Smooth muscle cell (in vitro differentiated cells): ENCODE data around the gene EFCAB5. TPM values are rescaled to one million over a fixed set of nuclear protein-coding genes. Genes with fewer than 3 reads are reported as not detected.

Experiments used
- DNase-seq: peaks from one replicate; lab custom pipeline; 2025; ENCODE audit not compliant: unreplicated experiment; lab: John Stamatoyannopoulos, UW
- H2AFZ ChIP-seq: fragments of 200-600 bp; sonication (generic); 2 replicates; pipeline ENCODE4 v1.6.0; 2016; ENCODE audit warnings: antibody characterized with exemption, low read depth, mild to moderate bottlenecking
- H3F3A ChIP-seq: fragments of 200-600 bp; sonication (generic); 2 replicates; pipeline ENCODE4 v1.6.0; 2017; ENCODE audit warnings: antibody characterized with exemption, low read depth
- H3K27ac ChIP-seq: fragments of 200-600 bp; sonication (generic); 2 replicates; pipeline ENCODE4 v1.5.1; 2016; ENCODE audit warnings: low read depth, mild to moderate bottlenecking
- H3K27me3 ChIP-seq: fragments of 200-600 bp; sonication (generic); 2 replicates; pipeline ENCODE4 v1.6.1; 2016; ENCODE audit warnings: low read depth, mild to moderate bottlenecking
- H3K36me3 ChIP-seq: fragments of 200-600 bp; sonication (generic); 2 replicates; pipeline ENCODE4 v1.5.1; 2016; ENCODE audit warnings: low read depth
- H3K4me1 ChIP-seq: fragments of 200-600 bp; sonication (generic); 2 replicates; pipeline ENCODE4 v1.5.1; 2016; ENCODE audit warnings: low read depth
- H3K4me2 ChIP-seq: fragments of 200-600 bp; sonication (generic); 2 replicates; pipeline ENCODE4 v1.6.0; 2016; ENCODE audit warnings: mild to moderate bottlenecking
- H3K4me3 ChIP-seq: fragments of 200-600 bp; sonication (generic); 2 replicates; pipeline ENCODE4 v1.5.1; 2016; ENCODE audit warnings: mild to moderate bottlenecking
- H3K79me2 ChIP-seq: fragments of 200-600 bp; sonication (generic); 2 replicates; pipeline ENCODE4 v1.6.0; 2016; ENCODE audit warnings: low read depth, mild to moderate bottlenecking
- H3K9ac ChIP-seq: fragments of 200-600 bp; sonication (generic); 2 replicates; pipeline ENCODE4 v1.6.0; 2016; ENCODE audit warnings: low read depth
- H3K9me3 ChIP-seq: fragments of 200-600 bp; sonication (generic); replicated peaks from 2 replicates; pipeline ENCODE4 v1.5.1; 2016; ENCODE audit warnings: low read depth
- H4K20me1 ChIP-seq: fragments of 200-600 bp; sonication (generic); 2 replicates; pipeline ENCODE4 v1.6.0; 2016; ENCODE audit warnings: low read depth
- WGBS: methylation state at CpG from one replicate; pipeline ENCODE4 v1.1.7; 2016; ENCODE audit warnings: low lambda C conversion rate; 5-methylcytosine and 5-hydroxymethylcytosine counted together
- polyA plus RNA-seq: library from polyadenylated mRNA; unstranded; fragments of >200 nt; fragmentation: Nextera tagmentation; extraction: Ambion mirVana; gene quantifications from 2 replicates; pipeline ENCODE4 v1.2.1, GENCODE V29; 2016
- total RNA-seq: library from RNA; depleted of rRNA; stranded (reverse); fragments of >200 nt; gene quantifications from 2 replicates; pipeline ENCODE4 v1.2.3, GENCODE V29; 2014
- TF ChIP-seq, protein P1 (sequence below): fragments of 200-600 bp; sonication (generic); IDR thresholded peaks from 2 replicates; pipeline ENCODE4 v1.5.1; 2017; ENCODE audit warnings: borderline replicate concordance, mild to moderate bottlenecking, antibody characterized with exemption; ENCODE audit not compliant: insufficient read depth, poor library complexity, severe bottlenecking

The EFCAB5 gene
- total and polyA plus RNA-seq, 2 experiments from 2014 or later, result 0.31 TPM; not detected in 1

DNA sequence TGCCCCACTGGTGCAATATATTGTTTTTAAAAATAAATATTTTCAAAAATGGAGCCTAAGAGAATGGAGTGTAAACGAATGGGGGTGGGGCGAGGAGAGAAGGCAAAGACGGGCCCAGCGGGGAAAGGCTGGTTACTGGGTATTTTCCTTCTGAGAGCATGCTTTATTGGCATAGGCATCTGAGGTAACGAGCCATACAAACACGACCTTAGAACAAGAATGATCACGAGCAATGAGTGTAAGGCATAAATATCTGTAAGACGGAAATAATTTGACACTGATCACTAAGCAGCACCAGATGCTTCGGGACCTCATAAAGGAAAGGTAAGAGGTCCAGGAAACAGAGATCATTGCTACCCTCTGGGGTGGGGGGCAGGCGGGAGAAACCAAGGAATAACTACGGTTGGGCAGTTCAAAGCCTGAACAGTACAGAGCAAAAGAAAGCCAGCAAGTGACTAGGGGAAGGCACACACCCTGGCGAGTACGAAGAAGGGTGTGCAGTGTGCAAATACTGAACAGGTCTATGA is 12.4 kb upstream of the EFCAB5 start:
- no peaks in the 10 kb centered on the region for H3F3A ChIP-seq
- TF ChIP-seq, protein P1, sequence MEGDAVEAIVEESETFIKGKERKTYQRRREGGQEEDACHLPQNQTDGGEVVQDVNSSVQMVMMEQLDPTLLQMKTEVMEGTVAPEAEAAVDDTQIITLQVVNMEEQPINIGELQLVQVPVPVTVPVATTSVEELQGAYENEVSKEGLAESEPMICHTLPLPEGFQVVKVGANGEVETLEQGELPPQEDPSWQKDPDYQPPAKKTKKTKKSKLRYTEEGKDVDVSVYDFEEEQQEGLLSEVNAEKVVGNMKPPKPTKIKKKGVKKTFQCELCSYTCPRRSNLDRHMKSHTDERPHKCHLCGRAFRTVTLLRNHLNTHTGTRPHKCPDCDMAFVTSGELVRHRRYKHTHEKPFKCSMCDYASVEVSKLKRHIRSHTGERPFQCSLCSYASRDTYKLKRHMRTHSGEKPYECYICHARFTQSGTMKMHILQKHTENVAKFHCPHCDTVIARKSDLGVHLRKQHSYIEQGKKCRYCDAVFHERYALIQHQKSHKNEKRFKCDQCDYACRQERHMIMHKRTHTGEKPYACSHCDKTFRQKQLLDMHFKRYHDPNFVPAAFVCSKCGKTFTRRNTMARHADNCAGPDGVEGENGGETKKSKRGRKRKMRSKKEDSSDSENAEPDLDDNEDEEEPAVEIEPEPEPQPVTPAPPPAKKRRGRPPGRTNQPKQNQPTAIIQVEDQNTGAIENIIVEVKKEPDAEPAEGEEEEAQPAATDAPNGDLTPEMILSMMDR, result no peak
- H3K36me3 ChIP-seq, result no peaks in the 10 kb centered on the region
- WGBS, result under 1% methylated on average over 13 of the region's 13 CpGs
- H3K27me3 ChIP-seq, result no peaks in the 10 kb centered on the region
- H2AFZ ChIP-seq, result peak overlapping the region; percentile 93
- H3K4me3 ChIP-seq, result peak overlapping the region; percentile 85
- no peaks in the 10 kb centered on the region for H4K20me1 ChIP-seq
- DNase-seq, result no peak
- peak overlapping the region; percentile 75 for H3K9ac ChIP-seq
- peaks cover 20% of the 10 kb centered on the region for H3K4me1 ChIP-seq
- H3K79me2 ChIP-seq, result peaks cover 47% of the 10 kb centered on the region
- no peaks in the 10 kb centered on the region for H3K9me3 ChIP-seq
- peak overlapping the region; percentile 52 for H3K27ac ChIP-seq
- H3K4me2 ChIP-seq, result peak overlapping the region; percentile 91

DNA sequence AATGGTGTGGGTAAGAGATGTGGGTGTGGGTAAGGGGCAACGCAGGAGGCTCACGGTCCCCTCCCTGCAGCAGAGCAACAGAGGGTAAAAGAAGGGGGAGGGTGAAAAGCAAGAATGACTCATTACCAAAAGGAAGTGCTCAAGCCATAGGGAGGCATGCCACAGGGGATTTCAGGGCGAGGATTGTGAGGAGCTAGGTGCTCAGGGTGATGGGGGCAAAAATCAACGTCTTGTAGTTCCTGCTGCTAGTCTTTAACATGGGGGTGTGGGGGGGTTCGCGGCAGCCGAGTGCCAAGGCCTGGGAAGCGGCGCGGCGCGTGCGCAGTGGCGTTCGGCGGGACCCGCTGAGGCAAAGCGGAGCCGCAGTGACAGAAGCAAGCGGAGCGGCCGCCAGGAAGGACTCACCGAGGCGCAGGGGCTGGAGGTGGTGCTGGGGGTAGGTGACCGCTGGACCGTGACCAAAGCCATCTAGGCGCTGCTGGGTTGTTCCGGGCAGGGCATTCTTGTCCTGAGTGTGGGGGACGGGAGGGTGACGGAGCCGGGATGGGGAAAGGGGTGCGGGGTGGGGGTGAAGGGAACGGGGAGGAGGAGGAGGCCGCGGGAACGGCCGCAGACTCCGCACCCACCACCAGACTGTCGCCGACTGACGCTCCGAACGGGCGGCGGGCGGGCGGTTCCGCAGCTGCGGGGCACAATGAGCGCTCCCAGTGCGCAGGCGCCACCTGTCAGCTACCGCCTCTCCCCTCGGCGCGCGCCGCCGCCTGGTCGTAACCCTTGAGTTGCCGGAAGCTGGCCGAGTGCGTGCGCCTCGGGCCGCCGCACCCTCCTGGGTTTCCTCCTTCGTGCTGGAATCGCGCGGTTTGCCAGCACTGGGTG is 11.7 kb upstream of the EFCAB5 start, which contains the start of gene SSH2:
TSS of gene SSH2 (minus strand) at position 696 of the 876 bp plus-strand sequence. CDS start at position 468, 228 bp downstream.
- Histone ChIP-seq H3K36me3 (no peaks in the 10 kb centered on the region), H3K9me3 (no peaks in the 10 kb centered on the region), H3K4me1 (peaks cover 20% of the 10 kb centered on the region), H3F3A (no peaks in the 10 kb centered on the region), H2AFZ (peak within 1 kb of the TSS; percentile 93), H3K9ac (peak within 1 kb of the TSS; percentile 75), H3K4me2 (peak within 1 kb of the TSS; percentile 91), H3K27me3 (no peaks in the 10 kb centered on the region), H4K20me1 (no peaks in the 10 kb centered on the region), H3K79me2 (peaks cover 44% of the 10 kb centered on the region), H3K27ac (peak within 1 kb of the TSS; percentile 52), H3K4me3 (peak within 1 kb of the TSS; percentile 85)
- peak; percentile 61 for DNase-seq
- 1% methylated on average over 60 of the region's 71 CpGs for WGBS
- TF ChIP-seq, protein P1, result no peak

DNA sequence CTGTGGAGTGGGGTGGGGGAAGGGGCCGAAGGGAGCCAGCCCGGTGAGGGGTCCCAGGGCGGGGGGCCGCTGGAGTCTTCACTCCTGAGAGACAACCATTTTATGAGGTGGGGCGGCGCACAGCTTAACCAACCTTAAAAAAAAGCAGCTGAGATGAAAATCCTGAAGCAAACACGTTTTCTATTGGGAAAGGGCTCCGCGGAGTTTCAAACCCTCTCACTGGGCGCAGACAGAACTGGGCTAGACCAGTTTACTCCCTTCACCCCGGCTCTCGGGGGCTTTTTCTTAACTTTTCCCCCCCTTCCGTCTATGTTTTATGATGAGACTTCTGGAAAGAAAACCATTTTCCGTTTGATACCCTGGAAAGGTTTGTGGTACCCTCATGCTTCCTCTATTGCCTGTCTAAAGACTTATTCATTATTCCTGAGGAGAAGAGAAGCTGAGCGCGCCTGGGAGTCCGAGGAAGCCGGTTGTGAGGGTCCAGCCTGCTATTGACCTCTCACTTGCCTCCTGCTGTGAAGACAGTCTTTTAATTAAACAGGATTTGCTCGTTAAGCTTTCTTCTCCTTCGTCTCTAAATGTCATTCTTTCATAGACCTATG is 10.9 kb upstream of the EFCAB5 start:
- peak overlapping the region; percentile 85 for H3K4me3 ChIP-seq
- no peaks in the 10 kb centered on the region for H3K9me3 ChIP-seq
- peak overlapping the region; percentile 52 for H3K27ac ChIP-seq
- no peaks in the 10 kb centered on the region for H4K20me1 ChIP-seq
- H3K27me3 ChIP-seq, result no peaks in the 10 kb centered on the region
- peak overlapping the region; percentile 75 for H3K9ac ChIP-seq
- TF ChIP-seq, protein P1, result peak; percentile 5
- no peaks in the 10 kb centered on the region for H3K36me3 ChIP-seq
- WGBS, result under 1% methylated on average over 16 of the region's 20 CpGs
- H2AFZ ChIP-seq, result peak overlapping the region; percentile 93
- H3F3A ChIP-seq, result no peaks in the 10 kb centered on the region
- no peak for DNase-seq
- peaks cover 20% of the 10 kb centered on the region for H3K4me1 ChIP-seq
- H3K4me2 ChIP-seq, result peak overlapping the region; percentile 91
- H3K79me2 ChIP-seq, result peaks cover 39% of the 10 kb centered on the region
